GM12878 (cell line): ENCODE results near the gene ZNF775. TPM values are rescaled to one million over a fixed set of nuclear protein-coding genes. Genes with fewer than 3 reads are reported as not detected.

ENCODE experiments used
- ATF7 ChIP-seq: fragments of 450-650 bp; IDR thresholded peaks from 2 replicates; pipeline ENCODE4 v1.6.1; 2016; ENCODE audit warnings: low read depth, mild to moderate bottlenecking
- BACH1 ChIP-seq: fragments of 450-650 bp; IDR thresholded peaks from 2 replicates; pipeline ENCODE4 v1.6.1; 2017; ENCODE audit warnings: mild to moderate bottlenecking, borderline replicate concordance
- BMI1 ChIP-seq: fragments of 450-650 bp; IDR thresholded peaks from 2 replicates; pipeline ENCODE4 v1.6.1; 2016; ENCODE audit warnings: mild to moderate bottlenecking, moderate library complexity, borderline replicate concordance
- CEBPZ ChIP-seq: fragments of 150-350 bp; IDR thresholded peaks from 2 replicates; pipeline ENCODE4 v1.6.1; 2016; ENCODE audit warnings: low read depth, low read length
- E2F8 ChIP-seq: fragments of 450-650 bp; IDR thresholded peaks from 2 replicates; pipeline ENCODE4 v1.6.1; 2018; ENCODE audit warnings: mild to moderate bottlenecking, low read depth, moderate library complexity; ENCODE audit not compliant: partially characterized antibody
- EP300 ChIP-seq, 2 experiments: fragments of 150-350 bp in 1 of 2; IDR thresholded peaks; 2 replicates each; pipeline ENCODE4 v1.6.1; 2011 to 2012; ENCODE audit warnings: low read depth in 2 of 2, low read length in 2 of 2, borderline replicate concordance in 1 of 2, improper control_type of control experiment in 1 of 2, inconsistent platforms in 1 of 2; ENCODE audit not compliant: control insufficient read depth in 1 of 2
- IKZF1 ChIP-seq: fragments of 450-650 bp; conservative IDR thresholded peaks from 2 replicates; pipeline ENCODE4 v1.6.1; 2017; ENCODE audit warnings: antibody characterized with exemption, mild to moderate bottlenecking
- JUNB ChIP-seq: IDR thresholded peaks from 2 replicates; pipeline ENCODE4 v1.6.1; 2016; ENCODE audit warnings: antibody characterized with exemption, mild to moderate bottlenecking
- MEF2B ChIP-seq: fragments of 450-650 bp; IDR thresholded peaks from 2 replicates; pipeline ENCODE4 v1.6.1; 2018; ENCODE audit warnings: mild to moderate bottlenecking, moderate library complexity; ENCODE audit not compliant: partially characterized antibody, poor library complexity, severe bottlenecking
- NFYB ChIP-seq: IDR thresholded peaks from 2 replicates; pipeline ENCODE4 v1.6.1; 2011; ENCODE audit warnings: low read depth, mild to moderate bottlenecking, low read length, improper control_type of control experiment, moderate library complexity; ENCODE audit not compliant: insufficient read depth
- NKRF ChIP-seq: fragments of 450-650 bp; conservative IDR thresholded peaks from 2 replicates; pipeline ENCODE4 v1.6.1; 2017; ENCODE audit warnings: mild to moderate bottlenecking, moderate library complexity
- NR2C2 ChIP-seq: IDR thresholded peaks from 2 replicates; pipeline ENCODE4 v1.6.1; 2011; ENCODE audit warnings: borderline replicate concordance, low read depth; ENCODE audit not compliant: control insufficient read depth, insufficient read length
- NR2F1 ChIP-seq: fragments of 450-650 bp; conservative IDR thresholded peaks from 2 replicates; pipeline ENCODE4 v1.6.1; 2017; ENCODE audit warnings: mild to moderate bottlenecking
- PML ChIP-seq: IDR thresholded peaks from 2 replicates; pipeline ENCODE4 v1.6.1; 2012; ENCODE audit warnings: low read length, inconsistent platforms
- POLR2AphosphoS5 ChIP-seq: IDR thresholded peaks from 2 replicates; pipeline ENCODE4 v1.6.1; 2011; ENCODE audit warnings: mild to moderate bottlenecking, low read length, inconsistent platforms
- RAD51 ChIP-seq: fragments of 450-650 bp; IDR thresholded peaks from 2 replicates; pipeline ENCODE4 v1.6.1; 2016; ENCODE audit warnings: moderate library complexity, mild to moderate bottlenecking, inconsistent platforms
- RUNX3 ChIP-seq: IDR thresholded peaks from 2 replicates; pipeline ENCODE4 v1.6.1; 2012; ENCODE audit warnings: low read length, inconsistent platforms
- SKIL ChIP-seq: fragments of 450-650 bp; IDR thresholded peaks from 2 replicates; pipeline ENCODE4 v1.6.1; 2017; ENCODE audit warnings: mild to moderate bottlenecking, low read depth, inconsistent platforms; ENCODE audit not compliant: poor library complexity, severe bottlenecking
- polyA plus RNA-seq, 11 experiments: library from polyadenylated mRNA; depleted of rRNA in 4 of 11; unstranded in 6 of 11; stranded (reverse) in 5 of 11; fragments of >200 nt; fragmentation: Nextera tagmentation in 4 of 11; fragmentation: Illumina TruSeq in 1 of 11; extraction: Ambion mirVana in 4 of 11; extraction: Trizol in 1 of 11; gene quantifications; 1 replicate in 1 of 11; 2 replicates in 10 of 11; pipeline versions ENCODE4 v1.2.1 to v1.2.3, GENCODE V29; 2011 to 2016; ENCODE audit warnings: inconsistent platforms in 2 of 11, missing spikeins in 2 of 11, low read depth in 1 of 11
- total RNA-seq, 4 experiments: library from RNA; depleted of rRNA in 3 of 4; stranded (reverse); fragments of >200 nt in 3 of 4; fragmentation: Illumina TruSeq in 1 of 4; extraction: Trizol in 1 of 4; gene quantifications; 2 replicates each; pipeline versions ENCODE4 v1.2.1 to v1.2.3, GENCODE V29; 2013 to 2021

Gene ZNF775
- total and polyA plus RNA-seq, 10 of the 15 experiments (the other 5 are each of a cell fraction or from before 2014, with no cell fraction given), result 0.05 to 14.3 (median 2.1) TPM

- peak; percentile 31 for TF ChIP-seq E2F8
- peak in 1 of 2 experiments; percentile 50; a peak in 1 of 4 replicates for TF ChIP-seq EP300 (IDR thresholded peaks at IDR 0.05; ENCODE audit: borderline replicate concordance in 1 of 2, control insufficient read depth in 1 of 2, low read depth in 2 of 2, low read length in 2 of 2)
- TF ChIP-seq NFYB, result peak; percentile 40; the same call in 1 of the 2 replicates
- peak; percentile 53 for TF ChIP-seq SKIL
- TF ChIP-seq JUNB, result no peak
- TF ChIP-seq ATF7, result peak; percentile 54
- TF ChIP-seq CEBPZ, result no peak
- TF ChIP-seq RUNX3, result peak; percentile 73
- 0 out of 2 replicates have a peak, but pooled peaks have one; percentile 53 for TF ChIP-seq BACH1
- TF ChIP-seq NR2C2, result no peak
- peak; percentile 64; the same call in 1 of the 2 replicates for TF ChIP-seq PML
- peak; percentile 55; the same call in 1 of the 2 replicates for TF ChIP-seq IKZF1
- peak; percentile 43 for TF ChIP-seq POLR2AphosphoS5
- TF ChIP-seq RAD51, result peak; percentile 57; the same call in 1 of the 2 replicates
- no peak for TF ChIP-seq BMI1
- TF ChIP-seq NR2F1, result no peak
- TF ChIP-seq NKRF, result peak; percentile 44; the same call in 1 of the 2 replicates
- TF ChIP-seq MEF2B, result peak; percentile 64
These were observed 3.2 kb upstream of the ZNF775 start (continued) for GRCh38 chr7:150375662-150376521.
